ENCODE results near the gene HDAC4.

Gene HDAC4

GRCh38 chr2:239307921-239308613 is 92.8 kb downstream of the HDAC4 start:
- peak; percentile 1 for DNase-seq

- peak; percentile 0 for DNase-seq
These were observed 93.6 kb downstream of the HDAC4 start for GRCh38 chr2:239307221-239307569.

- DNase-seq: no peak
These were observed 94.3 kb downstream of the HDAC4 start for GRCh38 chr2:239306274-239307220.

- DNase-seq: no peak
These were observed 95.0 kb downstream of the HDAC4 start for GRCh38 chr2:239305771-239306170.

- DNase-seq: no peak
These were observed 95.6 kb downstream of the HDAC4 start for GRCh38 chr2:239305222-239305575.

GRCh38 chr2:239304533-239305221 is 96.1 kb downstream of the HDAC4 start:
- no peak for DNase-seq

GRCh38 chr2:239303711-239304532 is 96.9 kb downstream of the HDAC4 start:
- no peak for DNase-seq

- no peak for DNase-seq
These were observed 97.8 kb downstream of the HDAC4 start for GRCh38 chr2:239302808-239303557.

GRCh38 chr2:239302083-239302807 is 98.6 kb downstream of the HDAC4 start:
- no peak for DNase-seq

- no peak for DNase-seq
These were observed 99.7 kb downstream of the HDAC4 start for GRCh38 chr2:239300871-239301735.

- DNase-seq: no peak
These were observed 100.6 kb downstream of the HDAC4 start for GRCh38 chr2:239300242-239300641.

- DNase-seq: peak; percentile 1
These were observed 101.4 kb downstream of the HDAC4 start for GRCh38 chr2:239299218-239299939.

GRCh38 chr2:239298116-239298804 is 102.6 kb downstream of the HDAC4 start:
- DNase-seq: peak; percentile 86

- peak; percentile 32 for DNase-seq
These were observed 103.4 kb downstream of the HDAC4 start for GRCh38 chr2:239297142-239298004.

GRCh38 chr2:239296020-239296932 is 104.5 kb downstream of the HDAC4 start:
- DNase-seq: peak; percentile 18

GRCh38 chr2:239295377-239296019 is 105.3 kb downstream of the HDAC4 start:
- peak; percentile 40 for DNase-seq
